Fibroblast of lung (primary cell): ENCODE data around the gene SAP30BP. TPM values are rescaled to one million over a fixed set of nuclear protein-coding genes. Genes with fewer than 3 reads are reported as not detected.

ENCODE experiments used
- DNase-seq, 2 donors: peaks; one replicate each; pipeline versions ENCODE4 v3.0.0 to v3.0.0-alpha.2; 2010; ENCODE audit warnings: low read depth in 2 of 2
- H2AFZ ChIP-seq: 2 replicates; pipeline ENCODE4 v1.5.1; 2012; ENCODE audit warnings: low read length, control low read depth, inconsistent platforms
- H3K27ac ChIP-seq: 2 replicates; pipeline ENCODE4 v1.5.1; 2011; ENCODE audit warnings: low read length, control low read depth; ENCODE audit not compliant: insufficient read depth
- H3K27me3 ChIP-seq: 2 replicates; pipeline ENCODE4 v1.5.1; 2011; ENCODE audit warnings: mild to moderate bottlenecking, low read length; ENCODE audit not compliant: control insufficient read depth, insufficient read depth
- H3K36me3 ChIP-seq: 2 replicates; pipeline ENCODE4 v1.5.1; 2011; ENCODE audit warnings: low read length; ENCODE audit not compliant: control insufficient read depth, insufficient read depth
- H3K4me1 ChIP-seq: 2 replicates; pipeline ENCODE4 v1.5.1; 2011; ENCODE audit warnings: low read length; ENCODE audit not compliant: control insufficient read depth, insufficient read depth; ENCODE audit errors: extremely low read depth
- H3K4me2 ChIP-seq: 2 replicates; pipeline ENCODE4 v1.5.1; 2011; ENCODE audit warnings: low read length, control low read depth; ENCODE audit not compliant: insufficient read depth; ENCODE audit errors: extremely low read depth
- H3K4me3 ChIP-seq, 4 experiments: fragments of 200-600 bp in 1 of 4; sonication (generic) in 1 of 4; replicated peaks in 1 of 4; 2 replicates each; pipeline ENCODE4 v1.5.1; 2011 to 2016; ENCODE audit warnings: low read length in 4 of 4, low read depth in 3 of 4, mild to moderate bottlenecking in 3 of 4, control low read depth in 2 of 4, inconsistent platforms in 1 of 4, mixed read lengths in 1 of 4; ENCODE audit not compliant: insufficient read depth in 1 of 4; ENCODE audit errors: control extremely low read depth in 1 of 4
- H3K79me2 ChIP-seq: 2 replicates; pipeline ENCODE4 v1.5.1; 2012; ENCODE audit warnings: mild to moderate bottlenecking, low read length, inconsistent platforms; ENCODE audit not compliant: control insufficient read depth, insufficient read depth
- H3K9ac ChIP-seq: 2 replicates; pipeline ENCODE4 v1.5.1; 2011; ENCODE audit warnings: mild to moderate bottlenecking, low read length, control low read depth; ENCODE audit not compliant: insufficient read depth
- H3K9me3 ChIP-seq: 2 replicates; pipeline ENCODE4 v1.5.1; 2012; ENCODE audit warnings: low read depth, low read length; ENCODE audit not compliant: control insufficient read depth, insufficient read depth
- H4K20me1 ChIP-seq: 2 replicates; pipeline ENCODE4 v1.5.1; 2011; ENCODE audit warnings: low read length; ENCODE audit not compliant: control insufficient read depth, insufficient read depth; ENCODE audit errors: extremely low read depth
- EZH2 ChIP-seq: IDR thresholded peaks from 2 replicates; pipeline ENCODE4 v1.5.1; 2012; ENCODE audit warnings: low read length, control low read depth, mild to moderate bottlenecking; ENCODE audit errors: missing control alignments
- polyA plus RNA-seq, 2 donors: library from polyadenylated mRNA; depleted of rRNA in 1 of 2; stranded (reverse) in 1 of 2; unstranded in 1 of 2; fragments of >200 nt; gene quantifications; 2 replicates each; pipeline ENCODE4 v1.2.1, GENCODE V29; 2011 to 2012; ENCODE audit warnings: missing spikeins in 1 of 2
- total RNA-seq: library from RNA; depleted of rRNA; stranded (reverse); fragments of >200 nt; gene quantifications from 2 replicates; pipeline ENCODE4 v1.2.1, GENCODE V29; 2014
- TF ChIP-seq, protein P1 (sequence below), 2 donors: IDR thresholded peaks in 1 of 2; conservative IDR thresholded peaks in 1 of 2; 1 replicate in 1 of 2; 2 replicates in 1 of 2; pipeline ENCODE4 v1.5.1; 2011 to 2012; ENCODE audit warnings: low read length in 2 of 2, control low read depth in 1 of 2, inconsistent platforms in 1 of 2, low read depth in 1 of 2, mild to moderate bottlenecking in 1 of 2

SAP30BP gene
- total and polyA plus RNA-seq, 2 donors (not counting 1 experiment from before 2014, with no cell fraction given): 43.9 to 61.0 TPM

DNA sequence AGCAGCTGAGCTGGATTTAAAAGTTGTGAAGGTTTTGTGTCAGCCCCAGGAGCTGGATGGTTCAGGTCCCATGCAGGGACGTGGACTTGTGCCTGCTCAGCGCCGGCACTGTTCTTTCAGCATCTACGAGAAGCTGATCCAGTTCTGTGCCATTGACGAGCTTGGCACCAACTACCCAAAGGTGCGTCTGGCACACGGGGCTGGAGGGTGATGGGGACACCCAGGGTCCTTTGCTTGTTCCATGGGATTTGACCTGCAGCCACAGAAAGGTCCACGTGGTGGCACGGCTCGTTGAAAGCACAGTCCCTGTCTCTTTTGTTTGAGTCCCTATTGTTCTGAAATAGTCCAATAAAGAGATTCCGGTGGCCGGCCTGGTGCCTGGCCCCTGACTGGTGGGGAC lies 36.1 kb downstream of the SAP30BP start:
- Histone ChIP-seq H4K20me1 (no peaks in the 10 kb centered on the region), H3K9me3 (no peaks in the 10 kb centered on the region), H3K9ac (no peak overlapping the region), H3K4me2 (no peak overlapping the region), H3K27ac (no peak overlapping the region), H2AFZ (no peak overlapping the region), H3K27me3 (no peaks in the 10 kb centered on the region), H3K36me3 (peaks cover 46% of the 10 kb centered on the region), H3K79me2 (no peaks in the 10 kb centered on the region), H3K4me3 (no peak overlapping the region), H3K4me1 (peaks cover 9% of the 10 kb centered on the region)
- no peak for TF ChIP-seq EZH2
- TF ChIP-seq, protein P1, sequence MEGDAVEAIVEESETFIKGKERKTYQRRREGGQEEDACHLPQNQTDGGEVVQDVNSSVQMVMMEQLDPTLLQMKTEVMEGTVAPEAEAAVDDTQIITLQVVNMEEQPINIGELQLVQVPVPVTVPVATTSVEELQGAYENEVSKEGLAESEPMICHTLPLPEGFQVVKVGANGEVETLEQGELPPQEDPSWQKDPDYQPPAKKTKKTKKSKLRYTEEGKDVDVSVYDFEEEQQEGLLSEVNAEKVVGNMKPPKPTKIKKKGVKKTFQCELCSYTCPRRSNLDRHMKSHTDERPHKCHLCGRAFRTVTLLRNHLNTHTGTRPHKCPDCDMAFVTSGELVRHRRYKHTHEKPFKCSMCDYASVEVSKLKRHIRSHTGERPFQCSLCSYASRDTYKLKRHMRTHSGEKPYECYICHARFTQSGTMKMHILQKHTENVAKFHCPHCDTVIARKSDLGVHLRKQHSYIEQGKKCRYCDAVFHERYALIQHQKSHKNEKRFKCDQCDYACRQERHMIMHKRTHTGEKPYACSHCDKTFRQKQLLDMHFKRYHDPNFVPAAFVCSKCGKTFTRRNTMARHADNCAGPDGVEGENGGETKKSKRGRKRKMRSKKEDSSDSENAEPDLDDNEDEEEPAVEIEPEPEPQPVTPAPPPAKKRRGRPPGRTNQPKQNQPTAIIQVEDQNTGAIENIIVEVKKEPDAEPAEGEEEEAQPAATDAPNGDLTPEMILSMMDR (conservative IDR thresholded peaks at IDR 0.05 in 1 of 2, IDR thresholded peaks at IDR 0.05 in 1 of 2; ENCODE audit: low read depth in 1 of 2, low read length in 2 of 2): no peak
- no peak for DNase-seq

DNA sequence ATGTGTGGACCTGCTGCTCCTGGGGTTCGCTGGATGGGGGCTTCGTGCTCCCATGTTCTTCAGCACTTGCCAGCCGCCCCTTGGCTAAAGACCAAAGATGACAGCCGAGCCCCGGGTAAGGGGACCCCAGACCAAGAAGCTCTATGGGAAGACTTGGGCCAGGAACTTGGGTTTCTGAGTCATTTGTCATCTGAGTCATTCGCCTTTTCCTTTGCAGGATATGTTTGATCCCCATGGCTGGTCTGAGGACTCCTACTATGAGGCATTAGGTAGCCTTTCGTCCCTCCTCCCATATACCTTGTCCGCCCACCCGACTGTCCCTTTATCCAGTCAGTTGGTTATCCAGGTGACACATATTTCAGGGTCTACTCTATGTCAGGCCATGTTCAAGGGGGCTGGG lies 36.5 kb downstream of the SAP30BP start:
- H3K27ac ChIP-seq: no peak overlapping the region
- no peaks in the 10 kb centered on the region for H3K79me2 ChIP-seq
- no peaks in the 10 kb centered on the region for H3K9me3 ChIP-seq
- H3K9ac ChIP-seq: no peak overlapping the region
- no peak overlapping the region for H3K4me2 ChIP-seq
- peaks cover 46% of the 10 kb centered on the region for H3K36me3 ChIP-seq
- H3K4me1 ChIP-seq: peaks cover 9% of the 10 kb centered on the region
- TF ChIP-seq, protein P1 (conservative IDR thresholded peaks at IDR 0.05 in 1 of 2, IDR thresholded peaks at IDR 0.05 in 1 of 2; ENCODE audit: low read depth in 1 of 2, low read length in 2 of 2): no peak
- TF ChIP-seq EZH2: no peak
- no peaks in the 10 kb centered on the region for H4K20me1 ChIP-seq
- DNase-seq: no peak
- H3K4me3 ChIP-seq: no peak overlapping the region
- no peaks in the 10 kb centered on the region for H3K27me3 ChIP-seq
- H2AFZ ChIP-seq: no peak overlapping the region

DNA sequence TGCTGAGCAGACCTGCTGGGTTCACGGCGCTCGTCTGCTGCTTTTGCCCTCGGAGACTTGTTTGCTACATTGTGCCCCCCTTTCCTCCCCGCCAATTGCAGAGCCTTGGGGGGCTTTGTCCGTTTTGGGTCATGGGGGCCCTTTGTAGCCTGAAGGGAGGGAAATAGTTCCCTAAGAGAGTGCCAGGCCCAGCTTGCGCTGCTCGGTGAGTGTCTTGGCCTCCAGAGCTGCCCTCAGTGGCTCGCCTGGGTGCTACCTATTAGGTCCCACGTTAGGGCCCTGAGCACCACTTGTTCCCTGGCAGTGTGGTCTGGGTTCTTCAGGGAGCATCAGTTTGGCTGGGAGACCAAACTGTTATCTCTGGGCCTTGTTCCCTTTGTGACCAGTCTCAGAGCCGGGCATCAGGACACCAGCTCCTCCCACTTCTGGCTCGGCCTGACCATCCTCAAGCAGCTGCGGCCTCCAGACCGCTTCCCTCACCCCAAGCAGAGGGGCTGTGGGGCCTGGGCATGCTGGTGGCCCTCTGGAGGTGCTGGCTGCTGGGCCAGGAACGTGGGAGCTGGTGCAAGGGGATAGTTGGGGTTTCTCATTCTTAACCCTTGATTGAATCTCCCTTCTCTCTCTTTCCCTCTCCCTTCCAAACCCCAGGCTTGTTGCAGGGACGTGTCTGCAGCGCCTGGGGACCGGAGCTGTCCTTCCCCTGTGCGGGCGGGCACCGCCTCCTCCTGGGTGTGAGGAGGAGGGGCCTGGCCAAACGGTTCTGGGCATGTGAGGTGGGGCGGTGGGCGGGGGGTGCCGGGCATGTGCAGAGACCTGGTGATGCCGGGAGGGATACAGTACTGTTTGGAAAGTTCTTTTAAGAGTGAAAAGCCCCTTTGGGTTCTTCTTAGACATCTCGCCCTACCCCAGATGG lies 38.1 kb downstream of the SAP30BP start:
- Histone ChIP-seq H3K79me2 (no peaks in the 10 kb centered on the region), H3K9ac (no peak overlapping the region), H3K36me3 (peaks cover 43% of the 10 kb centered on the region), H3K27ac (no peak overlapping the region), H3K4me1 (peaks cover 3% of the 10 kb centered on the region), H3K4me3 (no peak overlapping the region), H3K9me3 (no peaks in the 10 kb centered on the region), H3K4me2 (no peak overlapping the region), H4K20me1 (no peaks in the 10 kb centered on the region), H2AFZ (no peak overlapping the region), H3K27me3 (no peaks in the 10 kb centered on the region)
- no peak for TF ChIP-seq EZH2
- TF ChIP-seq, protein P1 (conservative IDR thresholded peaks at IDR 0.05 in 1 of 2, IDR thresholded peaks at IDR 0.05 in 1 of 2; ENCODE audit: low read depth in 1 of 2, low read length in 2 of 2): no peak
- DNase-seq: no peak
